Testis (tissue), 2 donors: ENCODE results near the gene ZNF616.

ENCODE experiments used
- CTCF ChIP-seq, 3 experiments: fragments of 450-650 bp in 2 of 3; fragments of 200-600 bp in 1 of 3; sonication (generic) in 1 of 3; IDR thresholded peaks; one replicate each; pipeline ENCODE4 v1.5.1; 2016 to 2019; ENCODE audit warnings: antibody characterized with exemption in 3 of 3, mild to moderate bottlenecking in 2 of 3, moderate library complexity in 1 of 3
- POLR2A ChIP-seq: fragments of 450-650 bp; IDR thresholded peaks from one replicate; pipeline ENCODE4 v1.6.1; 2017; ENCODE audit warnings: antibody characterized with exemption, mild to moderate bottlenecking, moderate library complexity

- TF ChIP-seq CTCF (IDR thresholded peaks at IDR 0.05) (no peak), POLR2A (no peak)
Observed at GRCh38 chr19:52102782-52103181, 37.0 kb downstream of the ZNF616 start.
